ENCODE data around the gene TPX2.

- TF ChIP-seq CTCF (IDR thresholded peaks at IDR 0.05) (no peak), SIN3A (IDR thresholded peaks at IDR 0.05; ENCODE audit: borderline replicate concordance, insufficient read depth, low read depth, low read length) (no peak), POLR2AphosphoS5 (IDR thresholded peaks at IDR 0.05; ENCODE audit: low read depth, low read length) (no peak), TCF7L2 (IDR thresholded peaks at IDR 0.05; ENCODE audit: low read depth, low read length) (no peak), REST (IDR thresholded peaks at IDR 0.05; ENCODE audit: insufficient read depth in 1 of 2, low read depth in 2 of 2, low read length in 1 of 2) (no peak)
Observed at GRCh38 chr20:31707258-31707615, 31.9 kb upstream of the TPX2 start.

Data from Panc1 (cell line).